NCI-H345 (cell line): Measurements from ENCODE around the gene STUB1.
A peak's percentile ranks its signal among the peaks of the same experiment; 100 is the strongest.

Experiments
- DNase-seq: peaks from one replicate; lab custom pipeline; 2025; lab: John Stamatoyannopoulos, UW

STUB1 gene

DNA sequence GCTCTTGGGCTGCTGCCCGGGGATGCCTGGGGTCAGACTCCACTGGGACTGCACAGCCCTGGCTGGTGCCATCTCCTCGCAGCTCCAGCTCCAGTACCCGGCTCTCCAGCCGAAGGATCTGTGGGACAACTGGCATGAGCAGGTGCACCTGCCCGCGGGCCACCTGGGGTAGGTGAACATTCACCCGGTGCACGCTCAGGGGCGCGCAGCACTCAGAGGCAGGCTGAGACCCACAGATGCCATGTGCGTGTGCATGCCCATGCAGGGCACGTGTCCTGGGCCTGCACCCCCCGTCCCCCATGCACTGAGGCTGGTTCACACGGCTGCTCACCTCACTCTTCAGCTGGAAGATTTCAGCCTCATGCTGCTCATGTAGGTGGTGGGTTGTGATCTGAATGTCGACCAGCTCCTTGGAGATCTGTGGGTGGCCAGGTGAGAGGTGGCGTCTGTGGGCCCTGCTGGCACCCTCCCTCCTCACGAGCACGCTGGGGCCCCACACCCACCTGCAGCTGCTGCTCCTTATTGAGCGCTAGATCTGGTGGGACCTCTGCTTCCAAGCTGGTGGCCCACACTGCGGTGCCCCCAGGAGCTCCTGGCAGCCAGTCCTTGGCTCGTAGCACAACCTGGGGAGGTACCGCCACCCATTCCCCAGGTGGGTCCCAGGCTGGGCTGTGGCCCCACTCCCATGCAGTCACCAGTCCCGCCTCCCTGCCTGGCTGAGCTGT, 45.4 kb downstream of the STUB1 start:
- peak; percentile 31 for DNase-seq

DNA sequence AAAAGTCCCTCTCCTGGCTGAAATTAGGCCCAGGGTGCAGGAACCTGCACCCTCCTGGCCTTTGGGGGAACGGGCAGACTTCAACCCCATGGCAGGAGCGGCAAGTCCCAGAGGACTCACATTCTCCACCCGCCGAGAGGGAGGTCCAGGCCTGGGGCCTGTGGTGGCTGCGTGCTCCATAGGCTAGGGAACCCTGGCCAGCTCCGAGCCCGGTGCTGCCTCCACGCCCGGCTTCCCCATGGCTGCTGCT, 45.9 kb downstream of the STUB1 start:
- DNase-seq, result no peak

- DNase-seq, result peak; percentile 57
Measured at GRCh38 chr16:726438-727290, 46.5 kb downstream of the STUB1 start, which contains the start of the genes CCDC78 and HAGHL. TSS of gene CCDC78 (minus strand) at chr16:726443. CDS start at chr16:726367, 76 bp downstream. TSS of gene HAGHL (plus strand) at chr16:727106. CDS start at chr16:727510, 404 bp downstream.

- DNase-seq, result no peak
Measured at GRCh38 chr16:727291-727977, 47.2 kb downstream of the STUB1 start.

DNA sequence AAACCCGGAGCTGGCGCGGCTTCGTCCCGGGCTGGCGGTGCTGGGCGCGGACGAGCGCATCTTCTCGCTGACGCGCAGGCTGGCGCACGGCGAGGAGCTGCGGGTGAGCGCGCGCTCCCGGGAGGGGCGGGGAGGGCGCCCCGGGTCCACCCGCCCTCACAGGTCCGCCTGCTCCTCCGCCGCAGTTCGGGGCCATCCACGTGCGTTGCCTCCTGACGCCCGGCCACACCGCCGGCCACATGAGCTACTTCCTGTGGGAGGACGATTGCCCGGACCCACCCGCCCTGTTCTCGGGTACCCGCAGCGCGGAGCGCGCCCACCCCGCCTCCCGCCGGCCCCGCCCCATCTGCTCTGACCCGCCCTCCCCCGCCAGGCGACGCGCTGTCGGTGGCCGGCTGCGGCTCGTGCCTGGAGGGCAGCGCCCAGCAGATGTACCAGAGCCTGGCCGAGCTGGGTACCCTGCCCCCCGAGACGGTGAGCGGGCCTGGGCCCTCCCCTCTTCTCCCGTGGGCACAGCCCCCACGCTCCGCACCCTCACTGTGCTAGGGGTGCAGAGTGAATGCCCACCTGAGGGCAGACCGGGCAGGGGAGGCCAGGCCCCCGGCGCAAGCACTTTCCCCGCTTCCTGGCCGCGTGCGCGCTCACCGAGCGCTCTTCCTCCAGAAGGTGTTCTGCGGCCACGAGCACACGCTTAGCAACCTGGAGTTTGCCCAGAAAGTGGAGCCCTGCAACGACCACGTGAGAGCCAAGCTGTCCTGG, 48.1 kb downstream of the STUB1 start:
- peak; percentile 66 for DNase-seq

DNA sequence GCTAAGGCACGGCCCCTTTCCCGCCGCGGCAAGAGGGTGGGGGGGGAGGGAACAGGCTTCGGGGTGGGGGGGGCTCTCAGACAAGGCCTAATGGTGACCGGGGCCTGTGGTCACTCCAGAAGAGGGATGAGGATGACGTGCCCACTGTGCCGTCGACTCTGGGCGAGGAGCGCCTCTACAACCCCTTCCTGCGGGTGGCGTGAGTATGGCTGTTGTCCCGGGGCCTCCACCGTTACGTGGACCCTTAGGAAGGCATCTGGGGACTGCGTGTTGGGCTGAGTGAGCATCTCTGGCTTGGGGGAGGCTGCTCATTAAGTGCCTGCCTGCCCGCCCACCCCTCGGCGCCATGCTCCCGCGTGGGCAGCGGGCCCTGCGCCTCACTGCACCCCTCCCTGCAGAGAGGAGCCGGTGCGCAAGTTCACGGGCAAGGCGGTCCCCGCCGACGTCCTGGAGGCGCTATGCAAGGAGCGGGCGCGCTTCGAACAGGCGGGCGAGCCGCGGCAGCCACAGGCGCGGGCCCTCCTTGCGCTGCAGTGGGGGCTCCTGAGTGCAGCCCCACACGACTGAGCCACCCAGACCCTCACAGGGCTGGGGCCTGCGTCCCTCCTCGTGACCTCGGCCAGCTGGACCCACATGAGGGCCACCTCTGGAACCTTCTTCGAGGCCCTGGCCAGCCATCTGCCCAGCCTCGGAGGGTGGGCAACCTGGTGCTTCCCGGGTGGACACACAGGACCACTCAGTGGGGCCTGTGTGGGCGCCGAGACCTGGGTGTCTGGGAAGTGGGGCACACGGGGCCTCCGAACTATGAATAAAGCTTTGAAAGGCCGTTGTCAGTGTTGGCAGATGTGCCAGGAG, 48.9 kb downstream of the STUB1 start:
- no peak for DNase-seq

DNA sequence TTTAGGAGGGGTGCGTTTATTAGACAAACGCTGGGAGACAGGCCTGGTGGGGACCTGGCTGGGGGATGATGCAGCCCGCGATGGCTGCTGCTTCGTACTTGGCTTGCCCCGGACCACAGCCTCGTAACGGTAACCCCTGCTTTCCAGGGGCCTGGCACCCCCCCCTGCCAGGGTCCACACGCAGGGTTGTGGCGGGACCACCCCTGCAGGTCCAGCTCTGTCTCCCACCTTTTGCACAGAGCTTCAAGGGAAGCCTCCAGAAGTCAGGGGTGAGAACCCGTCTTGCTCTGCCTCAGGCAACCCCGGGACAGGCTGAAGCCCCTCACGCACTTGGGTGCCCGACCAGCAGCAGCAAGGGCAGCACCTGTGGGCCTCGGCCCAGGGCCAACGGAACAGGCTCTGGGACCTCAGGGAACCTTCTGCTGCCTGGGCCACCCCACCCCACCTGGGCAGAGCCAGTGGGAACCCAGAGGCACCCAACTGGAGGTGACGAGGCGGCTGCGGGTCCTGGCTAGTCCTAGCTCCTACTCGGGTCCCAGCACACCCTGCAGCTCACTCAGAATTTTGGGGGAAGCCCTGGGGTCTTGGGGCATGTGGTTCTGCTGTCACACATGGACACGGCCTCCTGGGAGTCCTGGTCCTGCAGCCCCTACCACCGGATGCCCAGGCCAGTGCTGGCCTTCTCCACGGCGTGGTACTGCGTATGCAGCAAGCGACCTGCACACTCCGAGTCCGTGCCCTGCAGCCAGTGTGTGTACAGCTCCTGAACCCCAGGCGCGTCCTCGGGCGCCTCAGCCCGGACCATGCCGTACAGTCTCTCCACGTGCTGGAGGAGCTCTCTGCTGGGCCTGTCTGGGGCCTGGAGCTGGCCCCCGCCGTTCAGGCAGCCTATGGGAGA, 49.8 kb downstream of the STUB1 start:
- DNase-seq, result no peak

- DNase-seq, result no peak
Measured at GRCh38 chr16:730666-731509, 50.7 kb downstream of the STUB1 start.

DNA sequence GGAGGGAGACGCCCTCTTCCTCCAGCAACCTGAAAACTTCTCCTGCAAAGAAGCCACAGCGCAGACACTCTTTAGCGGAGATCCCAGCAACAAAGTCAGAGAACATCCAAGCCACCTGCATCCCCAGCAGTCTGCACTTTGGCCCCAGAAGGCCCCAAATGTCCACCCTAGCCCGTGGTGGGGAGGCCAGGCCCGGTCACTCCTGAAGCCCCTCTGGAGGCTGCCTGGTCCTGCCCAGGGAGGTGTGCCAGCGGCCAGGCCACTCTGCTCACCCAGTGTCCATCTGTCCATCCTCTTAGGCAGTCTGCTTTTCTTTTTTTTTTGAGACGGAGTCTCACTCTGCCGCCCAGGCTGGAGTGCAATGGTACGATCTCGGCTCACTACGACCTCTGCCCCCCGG, 52.1 kb downstream of the STUB1 start:
- DNase-seq, result no peak
